ENCODE results near the gene ZFP82.

GRCh38 chr19:36371886-36372285 is 46.6 kb downstream of the ZFP82 start:
- no peak for TF ChIP-seq CTCF (IDR thresholded peaks at IDR 0.05; ENCODE audit: low read depth, low read length)
- no peak for TF ChIP-seq EZH2phosphoT487 (IDR thresholded peaks at IDR 0.05; ENCODE audit: low read depth)
